Measurements from ENCODE around the gene PRDX5. TPM values are rescaled to one million over a fixed set of nuclear protein-coding genes. Genes with fewer than 3 reads are reported as not detected.

The PRDX5 gene
- total and polyA plus RNA-seq, 4 donors, result 165 to 777 (median 374) TPM

GRCh38 chr11:64283092-64283491, 34.8 kb upstream of the PRDX5 start:
- 94 to 95% methylated on average over 3 of the region's 3 CpGs for WGBS, 2 donors
- ATAC-seq (ENCODE audit: insufficient read depth, low FRiP score), result no peak
- peaks cover 0 to 20% (median 0%) of the 10 kb centered on the region in 5 donors for H3K4me1 ChIP-seq (ENCODE audit: control insufficient read depth in 5 of 5, insufficient read depth in 5 of 5, low read length in 5 of 5)
- TF ChIP-seq CTCF (IDR thresholded peaks at IDR 0.05; ENCODE audit: control extremely low read depth, extremely low read depth), result no peak
- H3K27ac ChIP-seq (ENCODE audit: low read depth in 1 of 2, low read length in 1 of 2), result no peak overlapping the region
- no peaks in the 10 kb centered on the region for H3K9me3 ChIP-seq (ENCODE audit: control insufficient read depth in 4 of 4, insufficient read depth in 3 of 4, low read length in 3 of 4)
- no peak for DNase-seq
- peaks cover 0 to 13% (median 3%) of the 10 kb centered on the region in 4 donors for H3K36me3 ChIP-seq (ENCODE audit: control insufficient read depth in 4 of 4, insufficient read depth in 4 of 4, low read length in 4 of 4)
- H3K9ac ChIP-seq (ENCODE audit: insufficient read depth in 1 of 2, low read length in 2 of 2), result no peak overlapping the region
- no peaks in the 10 kb centered on the region for H3K27me3 ChIP-seq (ENCODE audit: control insufficient read depth in 3 of 3, insufficient read depth in 3 of 3, low read length in 2 of 3)
- no peak overlapping the region for H3K4me3 ChIP-seq

GRCh38 chr11:64284048-64284961, 33.6 kb upstream of the PRDX5 start, which contains the start of gene BAD:
Gene BAD (minus strand): TSS chr11:64284665. CDS start chr11:64284368, 297 bp downstream.
- ATAC-seq (ENCODE audit: insufficient read depth, low FRiP score) (peak; percentile 93), DNase-seq (peak; percentile 96)
- peak within 1 kb of the TSS; percentile 94 to 98 for H3K27ac ChIP-seq (ENCODE audit: low read depth in 1 of 2, low read length in 1 of 2)
- peaks cover 0 to 20% (median 0%) of the 10 kb centered on the region in 5 donors for H3K4me1 ChIP-seq (ENCODE audit: control insufficient read depth in 5 of 5, insufficient read depth in 5 of 5, low read length in 5 of 5)
- no peaks in the 10 kb centered on the region for H3K9me3 ChIP-seq (ENCODE audit: control insufficient read depth in 4 of 4, insufficient read depth in 3 of 4, low read length in 3 of 4)
- H3K9ac ChIP-seq (ENCODE audit: insufficient read depth in 1 of 2, low read length in 2 of 2), result peak within 1 kb of the TSS; percentile 65 to 74
- H3K27me3 ChIP-seq (ENCODE audit: control insufficient read depth in 3 of 3, insufficient read depth in 3 of 3, low read length in 2 of 3), result no peaks in the 10 kb centered on the region
- WGBS, 2 donors, result 3 to 4% methylated on average over 37 to 44 of the region's 44 CpGs
- H3K4me3 ChIP-seq, result peak within 1 kb of the TSS; percentile 75
- peaks cover 0 to 7% (median 3%) of the 10 kb centered on the region in 4 donors for H3K36me3 ChIP-seq (ENCODE audit: control insufficient read depth in 4 of 4, insufficient read depth in 4 of 4, low read length in 4 of 4)
- no peak for TF ChIP-seq CTCF (IDR thresholded peaks at IDR 0.05; ENCODE audit: control extremely low read depth, extremely low read depth)

GRCh38 chr11:64284962-64285884, 32.7 kb upstream of the PRDX5 start, which contains the start of gene GPR137:
Gene GPR137 (plus strand): TSS chr11:64285848. CDS start chr11:64286525, 677 bp downstream.
- Histone ChIP-seq H3K36me3 (ENCODE audit: control insufficient read depth in 4 of 4, insufficient read depth in 4 of 4, low read length in 4 of 4) (peaks cover 0 to 7% (median 3%) of the 10 kb centered on the region in 4 donors), H3K4me1 (ENCODE audit: control insufficient read depth in 5 of 5, insufficient read depth in 5 of 5, low read length in 5 of 5) (peaks cover 0 to 20% (median 0%) of the 10 kb centered on the region in 5 donors), H3K9ac (ENCODE audit: insufficient read depth in 1 of 2, low read length in 2 of 2) (peak within 1 kb of the TSS; percentile 55 to 65), H3K27ac (ENCODE audit: low read depth in 1 of 2, low read length in 1 of 2) (peak within 1 kb of the TSS; percentile 88 to 98), H3K27me3 (ENCODE audit: control insufficient read depth in 3 of 3, insufficient read depth in 3 of 3, low read length in 2 of 3) (peaks cover 0 to 3% (median 2%) of the 10 kb centered on the region in 3 donors), H3K4me3 (peak within 1 kb of the TSS; percentile 48), H3K9me3 (ENCODE audit: control insufficient read depth in 4 of 4, insufficient read depth in 3 of 4, low read length in 3 of 4) (no peaks in the 10 kb centered on the region)
- peak; percentile 83 for ATAC-seq (ENCODE audit: insufficient read depth, low FRiP score)
- no peak for TF ChIP-seq CTCF (IDR thresholded peaks at IDR 0.05; ENCODE audit: control extremely low read depth, extremely low read depth)
- DNase-seq, result peak; percentile 88 to 91 (median 88)
- 0% methylated on average over 84 to 102 of the region's 102 CpGs for WGBS, 2 donors
